Neural cell (in vitro differentiated cells): ENCODE results near the gene PDE9A. TPM values are rescaled to one million over a fixed set of nuclear protein-coding genes. Genes with fewer than 3 reads are reported as not detected.

Experiments used
- H2AFZ ChIP-seq: fragments of 200-600, 300-800 bp; sonication (generic), shearing (Covaris generic); 2 replicates; pipeline ENCODE4 v1.6.0; 2014; ENCODE audit warnings: low read depth, mild to moderate bottlenecking, antibody characterized with exemption, low read length, moderate library complexity
- H3F3A ChIP-seq: fragments of 200-600 bp; shearing (Covaris generic); 2 replicates; pipeline ENCODE4 v1.6.1; 2016; ENCODE audit warnings: mild to moderate bottlenecking, moderate library complexity, mixed read lengths, antibody characterized with exemption, low read length; ENCODE audit not compliant: insufficient read depth, poor library complexity, severe bottlenecking
- H3K27ac ChIP-seq: fragments of 200-600, 300-800 bp; sonication (generic), shearing (Covaris generic); 2 replicates; pipeline ENCODE4 v1.5.1; 2014; ENCODE audit warnings: mild to moderate bottlenecking, low read length, moderate library complexity
- H3K27me3 ChIP-seq: fragments of 300-800, 200-600 bp; sonication (generic), shearing (Covaris generic); 2 replicates; pipeline ENCODE4 v1.6.0; 2014; ENCODE audit warnings: mild to moderate bottlenecking, low read depth, low read length, moderate library complexity; ENCODE audit not compliant: insufficient read depth
- H3K36me3 ChIP-seq: fragments of 300-800, 200-600 bp; sonication (generic), shearing (Covaris generic); 2 replicates; pipeline ENCODE4 v1.5.1; 2014; ENCODE audit warnings: mild to moderate bottlenecking, antibody characterized with exemption, low read length, moderate library complexity; ENCODE audit not compliant: insufficient read depth
- H3K4me2 ChIP-seq: fragments of 300-800, 200-600 bp; sonication (generic), shearing (Covaris generic); 2 replicates; pipeline ENCODE4 v1.6.0; 2014; ENCODE audit warnings: mild to moderate bottlenecking, low read length
- H3K4me3 ChIP-seq: fragments of 300-800, 200-600 bp; sonication (generic), shearing (Covaris generic); 2 replicates; pipeline ENCODE4 v1.5.1; 2014; ENCODE audit warnings: mild to moderate bottlenecking, low read length, moderate library complexity
- H3K79me2 ChIP-seq: fragments of 200-600 bp; shearing (Covaris generic); replicated peaks from 2 replicates; pipeline ENCODE4 v1.6.0; 2014; ENCODE audit warnings: mild to moderate bottlenecking, low read length, moderate library complexity; ENCODE audit not compliant: insufficient read depth
- H3K9ac ChIP-seq: fragments of 300-800, 200-600 bp; sonication (generic), shearing (Covaris generic); 2 replicates; pipeline ENCODE4 v1.6.1; 2016; ENCODE audit warnings: mild to moderate bottlenecking, low read length, mixed read lengths
- H3K9me2 ChIP-seq: fragments of 200-600 bp; shearing (Covaris generic); 2 replicates; pipeline ENCODE4 v1.6.1; 2016; ENCODE audit warnings: mild to moderate bottlenecking, low read length, mixed read lengths; ENCODE audit not compliant: insufficient read depth
- H3K9me3 ChIP-seq: fragments of 200-600, 300-800 bp; sonication (generic), shearing (Covaris generic); 2 replicates; pipeline ENCODE4 v1.6.1; 2016; ENCODE audit warnings: mild to moderate bottlenecking, mixed run types, low read length, moderate library complexity, mixed read lengths
- H4K20me1 ChIP-seq: fragments of 200-600 bp; shearing (Covaris generic); 2 replicates; pipeline ENCODE4 v1.6.1; 2016; ENCODE audit warnings: mild to moderate bottlenecking, mixed run types; ENCODE audit not compliant: insufficient read depth
- CTCF ChIP-seq: fragments of 450-650 bp; IDR thresholded peaks from 2 replicates; pipeline ENCODE4 v1.5.1; 2014; ENCODE audit warnings: antibody characterized with exemption, mild to moderate bottlenecking, moderate library complexity; ENCODE audit not compliant: poor library complexity, severe bottlenecking
- EP300 ChIP-seq: fragments of 450-650 bp; conservative IDR thresholded peaks from 2 replicates; pipeline ENCODE4 v1.6.1; 2014; ENCODE audit warnings: antibody characterized with exemption, mild to moderate bottlenecking, moderate library complexity; ENCODE audit not compliant: poor library complexity, severe bottlenecking
- EZH2 ChIP-seq: fragments of 200-600, 300-800 bp; shearing (Covaris generic), sonication (generic); IDR thresholded peaks from 2 replicates; pipeline ENCODE4 v1.6.1; 2014; ENCODE audit warnings: antibody characterized with exemption, low read length, borderline replicate concordance, mild to moderate bottlenecking; ENCODE audit not compliant: insufficient read depth, poor library complexity, severe bottlenecking
- MXI1 ChIP-seq: fragments of 450-650 bp; conservative IDR thresholded peaks from 2 replicates; pipeline ENCODE4 v1.6.1; 2014; ENCODE audit warnings: antibody characterized with exemption, mild to moderate bottlenecking; ENCODE audit not compliant: poor library complexity, severe bottlenecking
- POLR2AphosphoS5 ChIP-seq: IDR thresholded peaks from 2 replicates; pipeline ENCODE4 v1.6.1; 2012
- RAD21 ChIP-seq: fragments of 450-650 bp; conservative IDR thresholded peaks from 2 replicates; pipeline ENCODE4 v1.6.1; 2014; ENCODE audit warnings: antibody characterized with exemption, mild to moderate bottlenecking, moderate library complexity
- REST ChIP-seq: IDR thresholded peaks from 2 replicates; pipeline ENCODE4 v1.6.1; 2012; ENCODE audit warnings: borderline replicate concordance
- SMC3 ChIP-seq: fragments of 450-650 bp; conservative IDR thresholded peaks from 2 replicates; pipeline ENCODE4 v1.6.1; 2014; ENCODE audit warnings: antibody characterized with exemption, mild to moderate bottlenecking, moderate library complexity; ENCODE audit not compliant: poor library complexity
- TAF1 ChIP-seq: IDR thresholded peaks from 2 replicates; pipeline ENCODE4 v1.6.1; 2012; ENCODE audit warnings: low read depth
- polyA plus RNA-seq: library from polyadenylated mRNA; depleted of rRNA; stranded (reverse); fragments of >200 nt; gene quantifications from 2 replicates; pipeline ENCODE4 v1.2.3, GENCODE V29; 2014

The PDE9A gene
- polyA plus RNA-seq, 1 donor from 2014 or later, result 32.2 TPM

- H3K9ac ChIP-seq, result peak overlapping the region; percentile 89
- H3K27me3 ChIP-seq, result no peaks in the 10 kb centered on the region
- H3K9me3 ChIP-seq, result no peaks in the 10 kb centered on the region
- peak overlapping the region; percentile 94 for H3K4me3 ChIP-seq
- H2AFZ ChIP-seq, result no peak overlapping the region
- peak overlapping the region; percentile 55 for H3K4me2 ChIP-seq
- peaks cover 3% of the 10 kb centered on the region for H4K20me1 ChIP-seq
- H3K36me3 ChIP-seq, result no peaks in the 10 kb centered on the region
- H3K9me2 ChIP-seq, result no peaks in the 10 kb centered on the region
- no peak overlapping the region for H3K27ac ChIP-seq
- peaks cover 39% of the 10 kb centered on the region for H3K79me2 ChIP-seq
- no peaks in the 10 kb centered on the region for H3F3A ChIP-seq
- TF ChIP-seq SMC3, result no peak
Measured at GRCh38 chr21:42655796-42656770, 2.7 kb downstream of the PDE9A start.

- H3K4me3 ChIP-seq, result peak overlapping the region; percentile 94
- peaks cover 3% of the 10 kb centered on the region for H4K20me1 ChIP-seq
- no peaks in the 10 kb centered on the region for H3F3A ChIP-seq
- H3K4me2 ChIP-seq, result no peak overlapping the region
- peaks cover 39% of the 10 kb centered on the region for H3K79me2 ChIP-seq
- TF ChIP-seq POLR2AphosphoS5 (no peak), EZH2 (no peak), CTCF (no peak), TAF1 (no peak), REST (no peak), SMC3 (no peak), EP300 (no peak), MXI1 (no peak), RAD21 (no peak)
- H3K9ac ChIP-seq, result no peak overlapping the region
- H3K27ac ChIP-seq, result no peak overlapping the region
- no peak overlapping the region for H2AFZ ChIP-seq
- H3K27me3 ChIP-seq, result no peaks in the 10 kb centered on the region
- no peaks in the 10 kb centered on the region for H3K36me3 ChIP-seq
- no peaks in the 10 kb centered on the region for H3K9me2 ChIP-seq
- no peaks in the 10 kb centered on the region for H3K9me3 ChIP-seq
Measured at GRCh38 chr21:42656872-42657271, 3.5 kb downstream of the PDE9A start.
